Activated T-cell treated with anti-CD3 and anti-CD28 coated beads for 1 hour (primary cell): ENCODE data around the gene SPIN2B.
"Not testable (repeated sequence)": the region's sequence is repeated elsewhere in the genome, so short reads cannot be mapped to it uniquely, and the experiment has no call there.

Source experiments
- DNase-seq: peaks from one replicate; pipeline ENCODE4 v3.0.0-alpha.2; 2020; ENCODE audit warnings: low read depth

Gene SPIN2B

GRCh38 chrX:57121162-57121755 lies at the start of gene SPIN2B:
SPIN2B (minus strand) TSS chrX:57121548.
- peak; percentile 62 for DNase-seq

- DNase-seq = no peak
Observed at GRCh38 chrX:57156397-57157049, 35.2 kb upstream of the SPIN2B start.

- DNase-seq = no peak
Observed at GRCh38 chrX:57155171-57155570, 33.8 kb upstream of the SPIN2B start.

GRCh38 chrX:57152222-57152621 lies 30.9 kb upstream of the SPIN2B start:
- not testable (repeated sequence) for DNase-seq

GRCh38 chrX:57138674-57139073 lies 17.3 kb upstream of the SPIN2B start:
- DNase-seq = no peak

- DNase-seq = no peak
Observed at GRCh38 chrX:57137501-57137900, 16.2 kb upstream of the SPIN2B start.

- not testable (repeated sequence) for DNase-seq
Observed at GRCh38 chrX:57137073-57137472, 15.7 kb upstream of the SPIN2B start, which contains the start of gene SPIN2A. SPIN2A (minus strand) TSS chrX:57137397; CDS start chrX:57136597, 800 bp downstream.

GRCh38 chrX:57136589-57136988 lies 15.2 kb upstream of the SPIN2B start:
- DNase-seq = not testable (repeated sequence)

- no peak for DNase-seq
Observed at GRCh38 chrX:57135287-57135686, 13.9 kb upstream of the SPIN2B start.

GRCh38 chrX:57134702-57135101 lies 13.4 kb upstream of the SPIN2B start:
- DNase-seq = no peak

- no peak for DNase-seq
Observed at GRCh38 chrX:57133706-57134105, 12.4 kb upstream of the SPIN2B start.

GRCh38 chrX:57133284-57133683 lies 11.9 kb upstream of the SPIN2B start:
- not testable (repeated sequence) for DNase-seq

GRCh38 chrX:57132046-57132445 lies 10.7 kb upstream of the SPIN2B start:
- DNase-seq = no peak

- no peak for DNase-seq
Observed at GRCh38 chrX:57121816-57122215, 468 bp upstream of the SPIN2B start.

- not testable (repeated sequence) for DNase-seq
Observed at GRCh38 chrX:57120619-57121161, 658 bp downstream of the SPIN2B start.

- no peak for DNase-seq
Observed at GRCh38 chrX:57119416-57119815, 1.9 kb downstream of the SPIN2B start.

- DNase-seq = not testable (repeated sequence)
Observed at GRCh38 chrX:57117566-57117965, 3.8 kb downstream of the SPIN2B start.

GRCh38 chrX:57104921-57105398 lies 16.4 kb downstream of the SPIN2B start:
- DNase-seq = no peak

- DNase-seq = no peak
Observed at GRCh38 chrX:57104406-57104805, 16.9 kb downstream of the SPIN2B start.

GRCh38 chrX:57103489-57103888 lies 17.9 kb downstream of the SPIN2B start:
- no peak for DNase-seq

- DNase-seq = not testable (repeated sequence)
Observed at GRCh38 chrX:57102918-57103317, 18.4 kb downstream of the SPIN2B start.

GRCh38 chrX:57083143-57083542 lies 38.2 kb downstream of the SPIN2B start:
- DNase-seq = no peak

- no peak for DNase-seq
Observed at GRCh38 chrX:57074458-57074857, 46.9 kb downstream of the SPIN2B start.
